ENCODE measurements around the gene LETM1. TPM values are rescaled to one million over a fixed set of nuclear protein-coding genes. Genes with fewer than 3 reads are reported as not detected.
A peak's percentile ranks its signal among the peaks of the same experiment; 100 is the strongest.

The LETM1 gene
- total and polyA plus RNA-seq, 2 of the 13 experiments (the other 11 are each of a cell fraction or from before 2014, with no cell fraction given): 9.7 to 41.6 TPM

- TF ChIP-seq CC2D1A (CRISPR knock-in tag; IDR thresholded peaks at IDR 0.05) (no peak), TBX3 (IDR thresholded peaks at IDR 0.05; ENCODE audit: borderline replicate concordance) (no peak), ZNF101 (CRISPR knock-in tag; IDR thresholded peaks at IDR 0.05; ENCODE audit: borderline replicate concordance, low read depth) (no peak), HOMEZ (CRISPR knock-in tag; IDR thresholded peaks at IDR 0.05; ENCODE audit: low read depth) (no peak), DMTF1 (CRISPR knock-in tag; IDR thresholded peaks at IDR 0.05) (no peak), ZNF619 (CRISPR knock-in tag; IDR thresholded peaks at IDR 0.05) (no peak), BORCS8-MEF2B (CRISPR knock-in tag; IDR thresholded peaks at IDR 0.05) (peak; percentile 29; the same call in 1 of the 2 replicates), ZSCAN20 (CRISPR knock-in tag; IDR thresholded peaks at IDR 0.05; ENCODE audit: borderline replicate concordance) (no peak), SMAD9 (CRISPR knock-in tag; IDR thresholded peaks at IDR 0.05) (no peak), ZNF552 (CRISPR knock-in tag; IDR thresholded peaks at IDR 0.05; ENCODE audit: borderline replicate concordance) (no peak), TSC22D2 (CRISPR knock-in tag; IDR thresholded peaks at IDR 0.05; ENCODE audit: borderline replicate concordance) (no peak), FOXK2 (IDR thresholded peaks at IDR 0.05) (no peak), ZNF121 (CRISPR knock-in tag; IDR thresholded peaks at IDR 0.05) (no peak), ZNF605 (CRISPR knock-in tag; IDR thresholded peaks at IDR 0.05) (0 out of 2 replicates have a peak, but pooled peaks have one; percentile 85), AGO1 (IDR thresholded peaks at IDR 0.05; ENCODE audit: low read depth, low read length, poor library complexity, severe bottlenecking) (no peak), ZNF512B (CRISPR knock-in tag; IDR thresholded peaks at IDR 0.05; ENCODE audit: borderline replicate concordance) (no peak), TOE1 (CRISPR knock-in tag; IDR thresholded peaks at IDR 0.05) (no peak), TARDBP (CRISPR knock-in tag; IDR thresholded peaks at IDR 0.05) (no peak), NCOA2 (CRISPR knock-in tag; IDR thresholded peaks at IDR 0.05) (no peak), FOXO4 (CRISPR knock-in tag; conservative IDR thresholded peaks at IDR 0.05) (no peak), HNRNPLL (IDR thresholded peaks at IDR 0.05; ENCODE audit: low read depth, low read length, poor library complexity, severe bottlenecking) (peak; percentile 30), ZNF138 (CRISPR knock-in tag; IDR thresholded peaks at IDR 0.05; ENCODE audit: low read depth) (0 out of 2 replicates have a peak, but pooled peaks have one; percentile 36)
These were observed 80.0 kb downstream of the LETM1 start (continued) for GRCh38 chr4:1775731-1776500.
